H1 (cell line): ENCODE results near the gene CMIP.

Source experiments
- ATF3 ChIP-seq: IDR thresholded peaks from 2 replicates; pipeline ENCODE4 v1.6.1; 2011; ENCODE audit warnings: low read depth, mild to moderate bottlenecking, low read length; ENCODE audit not compliant: insufficient read depth
- CTCF ChIP-seq, 3 experiments: IDR thresholded peaks; 1 replicate in 2 of 3; 2 replicates in 1 of 3; pipeline versions ENCODE4 v1.5.1 to v1.6.1; 2011; ENCODE audit warnings: low read length in 3 of 3, mild to moderate bottlenecking in 3 of 3, inconsistent platforms in 2 of 3, low read depth in 1 of 3, moderate library complexity in 1 of 3; ENCODE audit not compliant: insufficient read depth in 1 of 3; ENCODE audit errors: control extremely low read depth in 1 of 3
- JUND ChIP-seq: IDR thresholded peaks from 2 replicates; pipeline ENCODE4 v1.6.1; 2011; ENCODE audit warnings: mild to moderate bottlenecking, improper control_type of control experiment, low read length

- no peak for TF ChIP-seq ATF3
- TF ChIP-seq JUND: no peak
- TF ChIP-seq CTCF (IDR thresholded peaks at IDR 0.05; ENCODE audit: control extremely low read depth in 1 of 3, insufficient read depth in 1 of 3, low read depth in 1 of 3, low read length in 3 of 3): no peak
These were observed 3.8 kb downstream of the CMIP start for GRCh38 chr16:81448154-81449131.
